Measurements from ENCODE around the gene MAD1L1. TPM values are rescaled to one million over a fixed set of nuclear protein-coding genes. Genes with fewer than 3 reads are reported as not detected.

Gene MAD1L1
- total and polyA plus RNA-seq, 8 donors = 21.4 to 58.8 (median 22.5) TPM

DNA sequence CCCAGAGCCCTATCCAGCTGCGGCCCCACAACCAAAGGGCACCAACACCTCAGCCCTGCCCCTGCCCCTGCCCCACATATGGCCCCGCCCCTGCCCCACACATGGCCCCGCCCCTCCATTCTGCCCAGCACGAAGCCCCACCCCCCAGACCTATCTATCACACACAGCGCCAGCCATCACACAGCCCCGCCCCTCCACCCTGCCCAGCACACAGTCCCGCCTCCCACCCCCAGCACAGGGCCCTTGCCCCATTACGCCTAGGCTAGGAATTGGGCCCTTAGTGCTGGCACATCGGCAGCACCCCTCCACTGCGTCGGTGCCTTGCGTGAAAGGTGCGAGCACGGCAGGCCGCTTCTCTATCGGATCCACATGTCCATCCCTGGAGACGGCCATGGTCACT lies 126.8 kb downstream of the MAD1L1 start:
- Histone ChIP-seq H3K36me3 (peaks cover 0 to 4% of the 10 kb centered on the region in 2 donors), H3K9me3 (no peaks in the 10 kb centered on the region), H3K4me1 (peaks cover 8 to 44% of the 10 kb centered on the region in 2 donors), H3K27ac (no peak overlapping the region), H3K27me3 (no peaks in the 10 kb centered on the region), H3K4me3 (no peak overlapping the region)
- ATAC-seq = no peak
- intact Hi-C loops (cut with DNase I) = no loop called here
- TF ChIP-seq, protein P1, sequence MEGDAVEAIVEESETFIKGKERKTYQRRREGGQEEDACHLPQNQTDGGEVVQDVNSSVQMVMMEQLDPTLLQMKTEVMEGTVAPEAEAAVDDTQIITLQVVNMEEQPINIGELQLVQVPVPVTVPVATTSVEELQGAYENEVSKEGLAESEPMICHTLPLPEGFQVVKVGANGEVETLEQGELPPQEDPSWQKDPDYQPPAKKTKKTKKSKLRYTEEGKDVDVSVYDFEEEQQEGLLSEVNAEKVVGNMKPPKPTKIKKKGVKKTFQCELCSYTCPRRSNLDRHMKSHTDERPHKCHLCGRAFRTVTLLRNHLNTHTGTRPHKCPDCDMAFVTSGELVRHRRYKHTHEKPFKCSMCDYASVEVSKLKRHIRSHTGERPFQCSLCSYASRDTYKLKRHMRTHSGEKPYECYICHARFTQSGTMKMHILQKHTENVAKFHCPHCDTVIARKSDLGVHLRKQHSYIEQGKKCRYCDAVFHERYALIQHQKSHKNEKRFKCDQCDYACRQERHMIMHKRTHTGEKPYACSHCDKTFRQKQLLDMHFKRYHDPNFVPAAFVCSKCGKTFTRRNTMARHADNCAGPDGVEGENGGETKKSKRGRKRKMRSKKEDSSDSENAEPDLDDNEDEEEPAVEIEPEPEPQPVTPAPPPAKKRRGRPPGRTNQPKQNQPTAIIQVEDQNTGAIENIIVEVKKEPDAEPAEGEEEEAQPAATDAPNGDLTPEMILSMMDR (IDR thresholded peaks at IDR 0.05) = no peak
- no peak for DNase-seq

DNA sequence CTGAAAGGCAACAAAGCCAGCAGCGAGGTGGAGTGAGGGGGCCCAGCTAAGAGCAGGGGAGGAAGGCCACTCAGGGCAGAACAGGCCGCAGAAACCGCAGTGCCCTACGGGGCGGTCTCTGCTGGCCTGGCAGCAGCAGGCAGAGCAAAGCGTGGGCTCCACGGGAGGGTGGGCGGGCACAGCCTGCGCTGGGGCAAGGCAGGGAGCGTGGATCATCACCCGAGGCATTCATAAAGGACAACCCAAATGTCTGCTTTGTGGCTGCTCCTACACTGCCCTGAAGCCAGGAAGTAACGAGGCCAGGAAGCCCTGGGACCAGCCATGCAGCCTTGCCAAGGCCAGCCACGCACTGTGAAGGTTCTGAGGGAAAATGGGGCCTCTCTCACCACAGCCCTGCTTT lies 127.5 kb downstream of the MAD1L1 start:
- Histone ChIP-seq H3K4me3 (no peak overlapping the region), H3K27ac (no peak overlapping the region), H3K36me3 (peaks cover 0 to 4% of the 10 kb centered on the region in 2 donors), H3K9me3 (no peaks in the 10 kb centered on the region), H3K27me3 (no peaks in the 10 kb centered on the region), H3K4me1 (peaks cover 3 to 38% of the 10 kb centered on the region in 2 donors)
- ATAC-seq (no peak), DNase-seq (no peak)
- TF ChIP-seq, protein P1 (IDR thresholded peaks at IDR 0.05) = no peak
- intact Hi-C loops (cut with DNase I) = no loop called here

DNA sequence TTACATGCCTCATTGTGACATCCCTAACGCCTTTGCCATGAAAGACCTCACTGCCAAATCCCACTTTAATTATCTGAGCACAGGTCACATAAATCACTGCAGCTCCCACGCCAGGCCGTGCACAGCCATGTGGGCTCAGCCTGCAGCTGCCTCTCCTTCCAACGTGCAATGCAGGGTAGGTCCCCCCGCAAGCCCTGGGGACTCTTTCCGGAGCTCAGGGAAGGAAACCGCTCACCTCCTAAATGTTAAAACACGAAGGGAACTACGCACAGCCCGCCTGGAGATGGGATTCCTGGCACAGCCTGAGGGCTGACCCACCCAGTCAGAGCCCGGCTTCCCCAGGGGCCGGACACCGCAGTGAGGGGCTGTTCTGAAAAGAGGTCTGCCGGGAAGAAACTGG lies 128.0 kb downstream of the MAD1L1 start:
- TF ChIP-seq, protein P1 (IDR thresholded peaks at IDR 0.05) = no peak
- Histone ChIP-seq H3K9me3 (no peaks in the 10 kb centered on the region), H3K4me3 (no peak overlapping the region), H3K36me3 (peaks cover 0 to 4% of the 10 kb centered on the region in 2 donors), H3K4me1 (peaks cover 3 to 32% of the 10 kb centered on the region in 2 donors), H3K27ac (no peak overlapping the region), H3K27me3 (no peaks in the 10 kb centered on the region)
- no peak for ATAC-seq
- no peak for DNase-seq
- intact Hi-C loops (cut with DNase I) = no loop called here

DNA sequence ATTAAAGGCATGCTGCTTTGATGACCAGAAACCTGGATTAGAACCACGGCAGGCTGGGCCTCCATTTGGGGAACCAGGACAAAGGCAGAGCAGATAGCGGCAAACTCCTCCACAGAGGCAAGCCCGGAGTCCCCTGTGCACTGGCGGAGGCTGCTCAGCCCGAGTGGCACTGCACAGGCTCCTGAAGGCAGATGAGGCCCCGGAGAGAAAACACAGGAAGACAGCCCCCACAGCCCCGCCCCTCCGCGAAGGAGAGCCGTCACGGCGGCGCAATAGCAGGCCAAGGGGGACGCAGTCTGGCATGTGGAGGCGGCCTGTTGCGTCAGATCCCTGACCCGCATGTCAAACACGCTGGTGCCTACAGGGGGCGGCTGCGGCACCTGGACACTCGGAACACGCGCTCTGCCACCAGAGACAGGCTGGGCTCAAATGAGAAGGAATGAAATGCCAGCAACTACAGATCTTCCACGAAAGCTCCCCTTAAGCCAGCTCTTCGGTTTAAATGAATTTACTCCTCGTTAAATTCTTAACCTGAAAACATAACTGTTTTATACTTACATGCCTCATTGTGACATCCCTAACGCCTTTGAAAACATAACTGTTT lies 128.5 kb downstream of the MAD1L1 start:
- intact Hi-C loops (cut with DNase I) = no loop called here
- Histone ChIP-seq H3K27ac (no peak overlapping the region), H3K4me3 (no peak overlapping the region), H3K4me1 (peaks cover 3 to 28% of the 10 kb centered on the region in 2 donors), H3K27me3 (no peaks in the 10 kb centered on the region), H3K9me3 (no peaks in the 10 kb centered on the region), H3K36me3 (peaks cover 0 to 4% of the 10 kb centered on the region in 2 donors)
- peak; percentile 71 to 90 (median 86) for DNase-seq
- TF ChIP-seq, protein P1 (IDR thresholded peaks at IDR 0.05) = peak; percentile 53 to 68
- ATAC-seq = peak; percentile 91

DNA sequence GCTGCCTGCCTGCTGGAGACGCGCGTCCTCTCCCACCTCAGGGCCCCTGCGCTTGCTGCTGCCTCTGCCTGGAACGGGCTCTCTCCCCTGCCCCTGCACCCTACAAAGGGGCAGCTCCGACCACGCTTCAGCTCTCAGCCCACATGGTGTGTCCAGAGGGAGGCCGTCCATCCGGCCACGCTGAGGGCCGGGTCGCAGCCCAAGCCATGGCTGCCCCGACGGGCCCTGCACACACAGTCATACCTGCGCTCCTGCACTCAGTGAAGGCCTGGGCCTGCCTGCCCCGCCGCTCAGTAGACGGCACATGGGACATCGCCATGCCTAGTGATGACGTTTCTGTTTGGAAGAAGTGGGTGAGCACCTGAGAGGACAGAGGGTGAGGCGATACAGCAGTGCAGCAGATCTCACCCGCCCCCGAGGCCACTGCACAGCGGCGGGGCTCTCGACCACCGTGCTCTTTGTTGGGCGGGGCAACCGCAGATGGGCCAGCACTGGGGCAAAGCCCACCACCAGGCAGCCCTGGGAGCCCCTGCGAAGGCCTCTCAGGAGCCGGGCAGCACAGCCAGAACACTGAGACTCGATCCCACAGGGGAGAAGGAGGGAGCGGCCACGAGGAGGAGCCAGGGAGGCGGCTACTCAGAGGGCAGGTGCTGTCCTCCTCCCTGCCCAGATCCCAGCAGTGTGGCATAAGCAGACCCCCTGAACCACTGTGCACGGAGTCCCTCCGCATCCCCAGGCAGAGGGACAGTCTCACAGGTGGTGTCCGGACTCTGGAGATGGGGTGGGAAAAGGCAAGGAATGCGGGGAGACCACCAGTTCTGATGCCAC lies 129.5 kb downstream of the MAD1L1 start:
- DNase-seq (no peak), ATAC-seq (no peak)
- no peak overlapping the region for H3K27ac ChIP-seq
- no peaks in the 10 kb centered on the region for H3K9me3 ChIP-seq
- TF ChIP-seq, protein P1 (IDR thresholded peaks at IDR 0.05) = no peak
- intact Hi-C loops (cut with DNase I) = no loop called here
- H3K4me1 ChIP-seq = peaks cover 3 to 26% of the 10 kb centered on the region in 2 donors
- no peak overlapping the region for H3K4me3 ChIP-seq
- peaks cover 0 to 4% of the 10 kb centered on the region in 2 donors for H3K36me3 ChIP-seq
- no peaks in the 10 kb centered on the region for H3K27me3 ChIP-seq

Measured in left lung (tissue), 10 donors.